HG02798 (cell line): Measurements from ENCODE around the gene SLC37A4.
"Not testable (repeated sequence)": the region's sequence is repeated elsewhere in the genome, so short reads cannot be mapped to it uniquely, and the experiment has no call there.

Experiments used
- ATAC-seq: cut with Tn5 transposase; IDR thresholded peaks from one replicate; pipeline ENCODE4 v1.9.1; 2021; ENCODE audit warnings: mild to moderate bottlenecking; ENCODE audit not compliant: unreplicated experiment, poor library complexity

SLC37A4 gene

GRCh38 chr11:119044708-119045107 lies 14.0 kb upstream of the SLC37A4 start:
- no peak for ATAC-seq

- ATAC-seq = no peak
These were observed 12.2 kb upstream of the SLC37A4 start for GRCh38 chr11:119042927-119043326.

- ATAC-seq = no peak
These were observed 11.3 kb upstream of the SLC37A4 start for GRCh38 chr11:119041821-119042514.

- ATAC-seq = not testable (repeated sequence)
These were observed 8.8 kb upstream of the SLC37A4 start for GRCh38 chr11:119039471-119039870.

GRCh38 chr11:119038884-119039283 lies 8.2 kb upstream of the SLC37A4 start:
- no peak for ATAC-seq

- ATAC-seq = no peak
These were observed 4.1 kb upstream of the SLC37A4 start for GRCh38 chr11:119034813-119035212.

GRCh38 chr11:119033421-119033820 lies 2.7 kb upstream of the SLC37A4 start:
- not testable (repeated sequence) for ATAC-seq

- no peak for ATAC-seq
These were observed 1.2 kb upstream of the SLC37A4 start for GRCh38 chr11:119031912-119032280.

GRCh38 chr11:119030029-119030328 lies 698 bp downstream of the SLC37A4 start:
- ATAC-seq = peak; percentile 14

- ATAC-seq = peak; percentile 5
These were observed 1.2 kb downstream of the SLC37A4 start for GRCh38 chr11:119029340-119030028.

- ATAC-seq = no peak
These were observed 1.7 kb downstream of the SLC37A4 start for GRCh38 chr11:119029069-119029339.

GRCh38 chr11:119028346-119029068 lies 2.2 kb downstream of the SLC37A4 start:
- no peak for ATAC-seq

- no peak for ATAC-seq
These were observed 2.9 kb downstream of the SLC37A4 start for GRCh38 chr11:119027561-119028345.

- ATAC-seq = no peak
These were observed 3.7 kb downstream of the SLC37A4 start for GRCh38 chr11:119026970-119027369.

- no peak for ATAC-seq
These were observed 4.5 kb downstream of the SLC37A4 start for GRCh38 chr11:119025978-119026766.

- ATAC-seq = no peak
These were observed 5.1 kb downstream of the SLC37A4 start for GRCh38 chr11:119025541-119025940.

GRCh38 chr11:119025099-119025473 lies 5.6 kb downstream of the SLC37A4 start:
- no peak for ATAC-seq

GRCh38 chr11:119024430-119025098 lies 6.1 kb downstream of the SLC37A4 start:
- no peak for ATAC-seq

GRCh38 chr11:119023741-119024140 lies 6.9 kb downstream of the SLC37A4 start:
- ATAC-seq = no peak

- ATAC-seq = no peak
These were observed 9.0 kb downstream of the SLC37A4 start for GRCh38 chr11:119021631-119022030.
